Sigmoid colon (tissue), 4 donors: Measurements from ENCODE around the gene C18orf63.

ENCODE experiments used
- CTCF ChIP-seq, 4 experiments: fragments of 450-650 bp in 3 of 4; fragments of 200-600 bp in 1 of 4; IDR thresholded peaks; one replicate each; pipeline ENCODE4 v1.5.1; 2016 to 2019; ENCODE audit warnings: antibody characterized with exemption in 4 of 4, mild to moderate bottlenecking in 3 of 4, moderate library complexity in 2 of 4
- POLR2AphosphoS5 ChIP-seq, 4 donors: sonication (generic); formaldehyde crosslinking; IDR thresholded peaks; one replicate each; pipeline ENCODE4 v1.6.1; 2017; ENCODE audit warnings: antibody characterized with exemption in 4 of 4

- no peak for TF ChIP-seq CTCF (IDR thresholded peaks at IDR 0.05)
- no peak for TF ChIP-seq POLR2AphosphoS5 (IDR thresholded peaks at IDR 0.05)
Measured at GRCh38 chr18:74284980-74285355, 30.7 kb upstream of the C18orf63 start.
